H1 (cell line): ENCODE measurements around the gene SELENOS. TPM values are rescaled to one million over a fixed set of nuclear protein-coding genes. Genes with fewer than 3 reads are reported as not detected.
A peak's percentile ranks its signal among the peaks of the same experiment; 100 is the strongest.

Experiments used
- CTCF ChIA-PET: fragments of 300-600 bp; sonication (Branson Sonifier 250); formaldehyde crosslinking; loops from one replicate; lab custom pipeline; 2021; ENCODE audit not compliant: partially characterized antibody; lab: Charles Lee
- POLR2A ChIA-PET: fragments of 300-600 bp; sonication (Branson Sonifier 250); formaldehyde crosslinking; loops from one replicate; lab custom pipeline; 2021; ENCODE audit warnings: inconsistent platforms; ENCODE audit not compliant: partially characterized antibody; lab: Charles Lee
- DNase-seq, 2 experiments: peaks; one replicate each; pipeline versions ENCODE4 v3.0.0 to v3.0.0-alpha.2; 2010 to 2022; ENCODE audit warnings: low spot score in 2 of 2, low read depth in 1 of 2, mixed read lengths in 1 of 2
- FAIRE-seq: peaks from 2 replicates; lab custom pipeline; 2011; peaks lifted over from hg19 to GRCh38; lab: Jason Lieb, UNC
- H2AFZ ChIP-seq: 2 replicates; pipeline ENCODE4 v1.8.1; 2012; ENCODE audit warnings: low read length, inconsistent platforms
- H2AK5ac ChIP-seq: 2 replicates; pipeline ENCODE4 v1.6.1; 2013; ENCODE audit warnings: low read depth, low read length
- H2BK120ac ChIP-seq: replicated peaks from 2 replicates; pipeline ENCODE3; 2013; ENCODE audit warnings: low read depth, low read length, inconsistent platforms
- H2BK12ac ChIP-seq: 2 replicates; pipeline ENCODE4 v1.6.1; 2013; ENCODE audit warnings: low read depth, low read length
- H2BK15ac ChIP-seq: 2 replicates; pipeline ENCODE4 v1.6.1; 2013; ENCODE audit warnings: low read length
- H2BK20ac ChIP-seq: 2 replicates; pipeline ENCODE4 v1.6.1; 2013; ENCODE audit warnings: low read length
- H2BK5ac ChIP-seq: 2 replicates; pipeline ENCODE4 v1.6.1; 2013; ENCODE audit warnings: low read depth, low read length
- H3K14ac ChIP-seq: 2 replicates; pipeline ENCODE4 v1.6.1; 2013; ENCODE audit warnings: inconsistent platforms; ENCODE audit not compliant: insufficient read length
- H3K18ac ChIP-seq: 2 replicates; pipeline ENCODE4 v1.6.1; 2013; ENCODE audit warnings: low read length; ENCODE audit errors: extremely low read depth
- H3K23ac ChIP-seq: 2 replicates; pipeline ENCODE4 v1.6.1; 2013; ENCODE audit warnings: inconsistent platforms; ENCODE audit not compliant: insufficient read length
- H3K23me2 ChIP-seq: 2 replicates; pipeline ENCODE4 v1.6.1; 2013; ENCODE audit warnings: low read depth, low read length
- H3K27ac ChIP-seq: 2 replicates; pipeline ENCODE4 v1.6.1; 2011; ENCODE audit warnings: low read depth, low read length, inconsistent platforms
- H3K27me3 ChIP-seq, 4 experiments: replicated peaks in 1 of 4; 1 replicate in 1 of 4; 2 replicates in 3 of 4; pipeline versions ENCODE4 v1.6.1 to v1.8.1; 2011 to 2013; ENCODE audit warnings: low read length in 3 of 4, mild to moderate bottlenecking in 3 of 4, inconsistent platforms in 2 of 4, mixed read lengths in 2 of 4, moderate library complexity in 1 of 4; ENCODE audit not compliant: control insufficient read depth in 3 of 4, insufficient read depth in 3 of 4; ENCODE audit errors: extremely low read depth in 1 of 4
- H3K36me3 ChIP-seq, 4 experiments: 2 replicates each; pipeline versions ENCODE4 v1.6.1 to v1.8.1; 2011 to 2013; ENCODE audit warnings: mild to moderate bottlenecking in 4 of 4, low read length in 3 of 4, moderate library complexity in 2 of 4, control low read depth in 1 of 4, inconsistent platforms in 1 of 4; ENCODE audit not compliant: insufficient read depth in 4 of 4, control insufficient read depth in 2 of 4
- H3K4ac ChIP-seq: replicated peaks from 2 replicates; pipeline ENCODE3; 2013; ENCODE audit warnings: low read length, low read depth, mixed read lengths, inconsistent platforms; ENCODE audit not compliant: insufficient read length
- H3K4me1 ChIP-seq, 4 experiments: replicated peaks in 1 of 4; 1 replicate in 1 of 4; 2 replicates in 3 of 4; pipeline versions ENCODE4 v1.6.1 to v1.8.1; 2011 to 2013; ENCODE audit warnings: low read length in 3 of 4, inconsistent platforms in 2 of 4, mixed read lengths in 1 of 4; ENCODE audit not compliant: insufficient read depth in 4 of 4, control insufficient read depth in 3 of 4
- H3K4me2 ChIP-seq, 2 experiments: 2 replicates each; pipeline versions ENCODE4 v1.6.1 to v1.8.1; 2011 to 2013; ENCODE audit warnings: low read depth in 2 of 2, low read length in 2 of 2, control low read depth in 1 of 2, inconsistent platforms in 1 of 2, mild to moderate bottlenecking in 1 of 2; ENCODE audit not compliant: insufficient read depth in 1 of 2
- H3K4me3 ChIP-seq, 4 experiments: fragments of 200-600, 300-600 bp in 1 of 4; sonication (generic), shearing (Covaris generic), sonication (Bioruptor Twin) in 1 of 4; 2 replicates each; pipeline versions ENCODE4 v1.5.1 to v1.8.1; 2011 to 2016; ENCODE audit warnings: low read length in 4 of 4, low read depth in 3 of 4, control low read depth in 2 of 4, inconsistent platforms in 2 of 4, mild to moderate bottlenecking in 2 of 4, mixed read lengths in 1 of 4, moderate library complexity in 1 of 4; ENCODE audit not compliant: insufficient read depth in 2 of 4; ENCODE audit errors: extremely low read depth in 1 of 4
- H3K56ac ChIP-seq: replicated peaks from 2 replicates; pipeline ENCODE3; 2013; ENCODE audit warnings: low read depth, mild to moderate bottlenecking, mixed read lengths, low read length, inconsistent platforms; ENCODE audit not compliant: insufficient read length
- H3K79me1 ChIP-seq: 2 replicates; pipeline ENCODE4 v1.6.1; 2013; ENCODE audit warnings: low read depth, low read length, control low read depth
- H3K79me2 ChIP-seq, 2 experiments: 2 replicates each; pipeline versions ENCODE4 v1.6.1 to v1.8.1; 2012 to 2013; ENCODE audit warnings: low read length in 2 of 2, mild to moderate bottlenecking in 2 of 2, inconsistent platforms in 1 of 2; ENCODE audit not compliant: insufficient read depth in 2 of 2, control insufficient read depth in 1 of 2
- H3K9ac ChIP-seq, 4 experiments: replicated peaks in 1 of 4; 1 replicate in 1 of 4; 2 replicates in 3 of 4; pipeline versions ENCODE4 v1.6.1 to v1.8.1; 2011 to 2013; ENCODE audit warnings: low read depth in 3 of 4, low read length in 3 of 4, control low read depth in 2 of 4, mild to moderate bottlenecking in 2 of 4, moderate library complexity in 2 of 4, inconsistent platforms in 1 of 4; ENCODE audit errors: extremely low read depth in 1 of 4
- H3K9me3 ChIP-seq, 2 experiments: 2 replicates each; pipeline versions ENCODE4 v1.6.1 to v1.8.1; 2012 to 2013; ENCODE audit warnings: mild to moderate bottlenecking in 2 of 2, moderate library complexity in 2 of 2, control low read depth in 1 of 2, inconsistent platforms in 1 of 2, low read depth in 1 of 2, low read length in 1 of 2, mixed read lengths in 1 of 2; ENCODE audit not compliant: insufficient read depth in 2 of 2
- H4K20me1 ChIP-seq, 2 experiments: replicated peaks in 1 of 2; 2 replicates each; pipeline versions ENCODE3 to v1.8.1; 2011 to 2013; ENCODE audit warnings: inconsistent platforms in 2 of 2, low read length in 2 of 2, mild to moderate bottlenecking in 1 of 2; ENCODE audit not compliant: insufficient read depth in 2 of 2, control insufficient read depth in 1 of 2
- H4K5ac ChIP-seq: 2 replicates; pipeline ENCODE4 v1.6.1; 2013; ENCODE audit warnings: low read length, low read depth, mixed read lengths, inconsistent platforms; ENCODE audit not compliant: insufficient read length
- H4K8ac ChIP-seq: 2 replicates; pipeline ENCODE4 v1.8.0; 2013; ENCODE audit warnings: mild to moderate bottlenecking, moderate library complexity, low read length, inconsistent platforms; ENCODE audit not compliant: insufficient read depth; ENCODE audit errors: extremely low read depth
- H4K91ac ChIP-seq: replicated peaks from 2 replicates; pipeline ENCODE3; 2013; ENCODE audit warnings: low read length, mixed read lengths, inconsistent platforms; ENCODE audit not compliant: insufficient read length
- BACH1 ChIP-seq: IDR thresholded peaks from 2 replicates; pipeline ENCODE4 v1.6.1; 2012; ENCODE audit warnings: low read length, improper control_type of control experiment
- CBX8 ChIP-seq: fragments of 300-800, 300-1000 bp; sonication (generic); IDR thresholded peaks from 2 replicates; pipeline ENCODE4 v1.7.1; 2016; ENCODE audit warnings: low read depth, low read length, borderline replicate concordance
- CHD2 ChIP-seq: IDR thresholded peaks from 2 replicates; pipeline ENCODE4 v1.6.1; 2012; ENCODE audit warnings: low read length, improper control_type of control experiment
- HDAC2 ChIP-seq, 2 experiments: fragments of 300-600 bp in 1 of 2; sonication (generic) in 1 of 2; IDR thresholded peaks; 2 replicates each; pipeline ENCODE4 v1.6.1; 2011 to 2012; ENCODE audit warnings: low read depth in 2 of 2, low read length in 2 of 2, mild to moderate bottlenecking in 2 of 2, moderate library complexity in 2 of 2, borderline replicate concordance in 1 of 2, inconsistent platforms in 1 of 2
- NRF1 ChIP-seq: IDR thresholded peaks from 2 replicates; pipeline ENCODE4 v1.6.1; 2011; ENCODE audit warnings: mild to moderate bottlenecking, low read depth, low read length, improper control_type of control experiment
- POU5F1 ChIP-seq: IDR thresholded peaks from 2 replicates; pipeline ENCODE4 v1.6.1; 2011; ENCODE audit warnings: low read depth, mild to moderate bottlenecking, low read length, moderate library complexity
- YY1 ChIP-seq: IDR thresholded peaks from 2 replicates; pipeline ENCODE4 v1.6.1; 2011; ENCODE audit warnings: low read depth, mild to moderate bottlenecking, low read length
- WGBS, 2 experiments: shearing (Covaris generic) in 1 of 2; methylation state at CpG; one replicate each; pipeline versions ENCODE4 v1.1.6 to v1.1.7; 2013 to 2015; ENCODE audit warnings: low lambda C conversion rate in 2 of 2, mixed read lengths in 2 of 2, inconsistent platforms in 1 of 2, low coverage in 1 of 2, missing lambda C conversion rate in 1 of 2; ENCODE audit not compliant: insufficient replicate concordance in 2 of 2, insufficient coverage in 1 of 2, insufficient read length in 1 of 2; ENCODE audit errors: extremely low coverage in 1 of 2, missing lambda C conversion rate in 1 of 2; 5-methylcytosine and 5-hydroxymethylcytosine counted together
- polyA plus RNA-seq, 7 experiments: library from polyadenylated mRNA; depleted of rRNA in 3 of 7; stranded (reverse) in 5 of 7; unstranded in 2 of 7; fragments of >200 nt in 5 of 7; fragments of 200-250 nt in 2 of 7; gene quantifications; 1 replicate in 5 of 7; 2 replicates in 1 of 7; 4 replicates in 1 of 7; pipeline versions ENCODE4 v1.2.1 to v1.2.3, GENCODE V29; 2011 to 2013; ENCODE audit warnings: missing spikeins in 2 of 7, mixed read lengths in 2 of 7
- total RNA-seq: library from RNA; stranded (reverse); fragmentation: NEBNext Ultra II Directional; extraction: Animal tissue kit (Norgen Biotek cat#: 25700); gene quantifications from 2 replicates; pipeline ENCODE4 v1.2.1, GENCODE V29; 2021
- TF ChIP-seq, protein P1 (sequence below): IDR thresholded peaks from 2 replicates; pipeline ENCODE4 v1.6.1; 2011; ENCODE audit warnings: low read length, improper control_type of control experiment

The SELENOS gene
- total and polyA plus RNA-seq, 2 of the 8 experiments (the other 6 are each of a cell fraction or from before 2014, with no cell fraction given), result 45.1 to 46.0 TPM

DNA sequence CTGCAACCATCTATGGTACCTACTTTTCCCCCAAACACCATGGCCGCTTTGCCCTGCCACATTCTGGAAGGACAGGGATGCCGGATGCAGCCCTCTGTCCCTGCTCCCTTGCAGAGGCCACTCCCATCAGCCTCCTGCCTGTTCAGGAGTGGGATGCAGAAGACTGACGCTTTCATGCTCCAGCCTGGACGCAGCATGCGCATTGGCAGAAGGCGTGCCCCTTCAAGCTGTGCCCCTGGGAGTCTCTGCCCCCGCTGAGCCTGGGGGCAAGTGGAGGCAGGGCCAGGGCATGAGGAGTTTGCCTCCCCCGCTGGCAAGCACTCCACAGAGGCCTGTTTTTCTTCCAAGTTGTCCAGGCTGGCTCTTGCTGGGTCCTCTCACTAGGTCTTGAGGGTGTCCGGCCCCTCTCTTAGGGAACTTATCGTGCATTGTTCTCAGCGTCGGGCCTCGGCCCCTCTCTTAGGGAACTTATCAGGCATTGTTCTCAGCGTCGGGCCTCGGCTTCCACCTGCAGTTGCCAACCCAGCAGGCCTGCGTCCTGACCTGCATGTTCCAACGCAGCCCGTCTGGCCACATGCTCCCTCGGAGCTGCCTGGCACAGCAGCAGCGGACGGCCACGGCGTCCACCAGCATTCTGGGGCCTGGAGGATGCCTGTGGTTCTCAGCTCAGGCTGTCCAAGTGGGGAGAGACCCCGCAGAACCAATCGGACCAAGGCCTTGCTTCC is 32.3 kb upstream of the SELENOS start:
- Histone ChIP-seq H4K20me1 (no peaks in the 10 kb centered on the region), H3K4me2 (no peak overlapping the region), H4K91ac (no peak overlapping the region), H3K14ac (no peak overlapping the region), H3K56ac (no peak overlapping the region), H3K27ac (no peak overlapping the region), H3K79me1 (no peaks in the 10 kb centered on the region), H2BK20ac (no peak overlapping the region), H3K36me3 (no peaks in the 10 kb centered on the region), H3K4me1 (peaks cover 0 to 5% (median 0%) of the 10 kb centered on the region in 4 experiments; a peak in 1 of 7 replicates), H3K9me3 (no peaks in the 10 kb centered on the region), H2BK12ac (no peak overlapping the region), H3K4me3 (no peak overlapping the region), H2AFZ (no peak overlapping the region), H2BK120ac (no peak overlapping the region), H3K23me2 (no peaks in the 10 kb centered on the region), H2BK5ac (no peak overlapping the region), H3K18ac (no peak overlapping the region), H3K27me3 (no peaks in the 10 kb centered on the region), H3K4ac (no peak overlapping the region)
- DNase-seq (no peak), FAIRE-seq (no peak)
- CTCF ChIA-PET, result interaction anchor here (1.1 to 9.4 kb wide), 5 partner anchors 9 to 331 kb away, joined by 3 to 94 read pairs (median 5); no protein-coding TSS in a partner anchor
- POLR2A ChIA-PET, result interaction anchor here (1.2 kb wide), 1 partner anchor 315 kb away, joined by 3 read pairs; no protein-coding TSS in a partner anchor
- TF ChIP-seq CBX8, result no peak
- TF ChIP-seq, protein P1, sequence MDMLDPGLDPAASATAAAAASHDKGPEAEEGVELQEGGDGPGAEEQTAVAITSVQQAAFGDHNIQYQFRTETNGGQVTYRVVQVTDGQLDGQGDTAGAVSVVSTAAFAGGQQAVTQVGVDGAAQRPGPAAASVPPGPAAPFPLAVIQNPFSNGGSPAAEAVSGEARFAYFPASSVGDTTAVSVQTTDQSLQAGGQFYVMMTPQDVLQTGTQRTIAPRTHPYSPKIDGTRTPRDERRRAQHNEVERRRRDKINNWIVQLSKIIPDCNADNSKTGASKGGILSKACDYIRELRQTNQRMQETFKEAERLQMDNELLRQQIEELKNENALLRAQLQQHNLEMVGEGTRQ, result no peak
- TF ChIP-seq CHD2, result no peak
- TF ChIP-seq BACH1, result no peak
- no peak for TF ChIP-seq YY1
- no peak for TF ChIP-seq POU5F1
- TF ChIP-seq HDAC2 (IDR thresholded peaks at IDR 0.05; ENCODE audit: borderline replicate concordance in 1 of 2, low read depth in 2 of 2, low read length in 2 of 2), result no peak
- no peak for TF ChIP-seq NRF1
- TF ChIP-seq, all 59 proteins: peak for 0
- H3K23ac ChIP-seq, result no peak overlapping the region
- WGBS, 2 experiments, result 91% methylated on average over 26 of the region's 26 CpGs; no CpG with 5 or more reads in 1 of the 2 experiments
- no peak overlapping the region for H2AK5ac ChIP-seq
- H3K9ac ChIP-seq, result no peak overlapping the region
- no peaks in the 10 kb centered on the region for H3K79me2 ChIP-seq
- no peak overlapping the region for H4K5ac ChIP-seq
- H4K8ac ChIP-seq, result no peak overlapping the region; the same call in 1 of the 2 replicates
- peak overlapping the region; percentile 88 for H2BK15ac ChIP-seq
